Mesothelial cell of epicardium (in vitro differentiated cells): ENCODE results near the gene CCNJL. TPM values are rescaled to one million over a fixed set of nuclear protein-coding genes. Genes with fewer than 3 reads are reported as not detected.

Source experiments
- DNase-seq, 2 experiments: peaks; one replicate each; pipeline ENCODE4 v3.0.0; 2021; ENCODE audit warnings: low spot score in 2 of 2; ENCODE audit not compliant: unreplicated experiment in 2 of 2
- H3K27ac Mint-ChIP-seq: 2 replicates; pipeline ENCODE4 v1.8.0; 2021; ENCODE audit warnings: mixed read lengths
- H3K27me3 Mint-ChIP-seq: 2 replicates; pipeline ENCODE4 v1.8.0; 2021; ENCODE audit warnings: low read depth, mixed read lengths
- H3K36me3 Mint-ChIP-seq: 2 replicates; pipeline ENCODE4 v1.8.0; 2021; ENCODE audit warnings: mixed read lengths
- H3K4me1 Mint-ChIP-seq: 2 replicates; pipeline ENCODE4 v1.8.0; 2021; ENCODE audit warnings: mixed read lengths
- H3K4me3 Mint-ChIP-seq: 2 replicates; pipeline ENCODE4 v1.8.0; 2021; ENCODE audit warnings: mild to moderate bottlenecking, moderate library complexity, mixed read lengths
- H3K9me3 Mint-ChIP-seq: 2 replicates; pipeline ENCODE4 v1.8.0; 2021; ENCODE audit warnings: mixed read lengths
- total RNA-seq: library from RNA; stranded (reverse); gene quantifications from 3 replicates; pipeline ENCODE4 v1.2.1, GENCODE V29; 2021
- TF ChIP-seq, protein P1 (sequence below): fragments of 200-600 bp; sonication (generic); IDR thresholded peaks from one replicate; pipeline ENCODE4 v1.5.0; 2021; ENCODE audit warnings: antibody characterized with exemption; ENCODE audit not compliant: unreplicated experiment

The CCNJL gene
- total RNA-seq, 1 donor from 2014 or later: 8.9 TPM

- Mint-ChIP-seq H3K9me3 (no peaks in the 10 kb centered on the region), H3K27ac (no peak overlapping the region), H3K27me3 (no peaks in the 10 kb centered on the region), H3K4me1 (peaks cover 3% of the 10 kb centered on the region), H3K4me3 (no peak overlapping the region), H3K36me3 (no peaks in the 10 kb centered on the region)
- DNase-seq: no peak
- TF ChIP-seq, protein P1, sequence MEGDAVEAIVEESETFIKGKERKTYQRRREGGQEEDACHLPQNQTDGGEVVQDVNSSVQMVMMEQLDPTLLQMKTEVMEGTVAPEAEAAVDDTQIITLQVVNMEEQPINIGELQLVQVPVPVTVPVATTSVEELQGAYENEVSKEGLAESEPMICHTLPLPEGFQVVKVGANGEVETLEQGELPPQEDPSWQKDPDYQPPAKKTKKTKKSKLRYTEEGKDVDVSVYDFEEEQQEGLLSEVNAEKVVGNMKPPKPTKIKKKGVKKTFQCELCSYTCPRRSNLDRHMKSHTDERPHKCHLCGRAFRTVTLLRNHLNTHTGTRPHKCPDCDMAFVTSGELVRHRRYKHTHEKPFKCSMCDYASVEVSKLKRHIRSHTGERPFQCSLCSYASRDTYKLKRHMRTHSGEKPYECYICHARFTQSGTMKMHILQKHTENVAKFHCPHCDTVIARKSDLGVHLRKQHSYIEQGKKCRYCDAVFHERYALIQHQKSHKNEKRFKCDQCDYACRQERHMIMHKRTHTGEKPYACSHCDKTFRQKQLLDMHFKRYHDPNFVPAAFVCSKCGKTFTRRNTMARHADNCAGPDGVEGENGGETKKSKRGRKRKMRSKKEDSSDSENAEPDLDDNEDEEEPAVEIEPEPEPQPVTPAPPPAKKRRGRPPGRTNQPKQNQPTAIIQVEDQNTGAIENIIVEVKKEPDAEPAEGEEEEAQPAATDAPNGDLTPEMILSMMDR: no peak
Observed at GRCh38 chr5:160330212-160330611, 17.8 kb upstream of the CCNJL start.

DNA sequence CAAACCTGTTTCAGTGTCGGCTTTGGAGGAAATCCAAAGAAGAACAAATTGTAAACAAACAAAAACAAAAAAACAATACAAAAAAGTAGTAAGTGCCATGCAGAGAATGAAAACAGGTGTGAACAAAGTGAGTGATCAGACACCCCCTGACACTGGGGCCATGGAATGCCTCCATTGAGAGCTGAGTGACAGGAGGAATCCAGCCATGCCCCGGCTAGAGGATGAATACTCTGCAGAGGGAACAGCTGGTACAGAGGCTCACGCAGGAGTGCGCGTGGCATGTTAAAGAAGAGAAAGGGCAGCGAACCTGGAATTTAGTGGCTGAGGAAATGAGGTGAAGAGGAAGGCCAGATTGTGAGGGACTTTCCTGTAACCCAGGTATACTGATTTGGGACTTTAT, 15.5 kb upstream of the CCNJL start:
- Mint-ChIP-seq H3K4me1 (peaks cover 3% of the 10 kb centered on the region), H3K27me3 (no peaks in the 10 kb centered on the region), H3K4me3 (no peak overlapping the region), H3K27ac (no peak overlapping the region), H3K9me3 (no peaks in the 10 kb centered on the region), H3K36me3 (no peaks in the 10 kb centered on the region)
- DNase-seq: no peak
- TF ChIP-seq, protein P1: no peak

DNA sequence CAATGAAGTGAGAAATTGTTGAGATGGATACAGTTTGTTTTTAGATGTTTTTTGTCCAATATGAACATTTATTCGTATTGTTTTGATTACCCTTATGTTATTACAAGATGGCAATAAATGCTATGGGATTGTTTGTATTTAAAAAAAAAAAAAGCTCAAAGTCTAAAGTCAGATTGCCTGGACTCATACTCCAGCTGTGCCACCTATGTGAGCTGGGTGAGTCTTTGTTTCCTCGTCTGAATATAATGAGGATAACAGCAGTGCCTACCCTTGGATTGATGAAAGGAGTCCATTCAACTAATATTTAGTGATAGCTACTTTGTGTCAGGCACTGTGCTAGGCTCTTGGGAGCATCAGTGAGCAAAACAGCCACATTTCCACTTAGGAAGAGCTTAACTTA, 14.6 kb upstream of the CCNJL start:
- H3K27me3 Mint-ChIP-seq: no peaks in the 10 kb centered on the region
- DNase-seq: no peak
- TF ChIP-seq, protein P1: no peak
- H3K9me3 Mint-ChIP-seq: no peaks in the 10 kb centered on the region
- H3K27ac Mint-ChIP-seq: no peak overlapping the region
- H3K4me3 Mint-ChIP-seq: no peak overlapping the region
- peaks cover 3% of the 10 kb centered on the region for H3K4me1 Mint-ChIP-seq
- no peaks in the 10 kb centered on the region for H3K36me3 Mint-ChIP-seq

- Mint-ChIP-seq H3K27ac (no peak overlapping the region), H3K36me3 (no peaks in the 10 kb centered on the region), H3K4me3 (no peak overlapping the region), H3K9me3 (no peaks in the 10 kb centered on the region), H3K4me1 (peaks cover 3% of the 10 kb centered on the region), H3K27me3 (no peaks in the 10 kb centered on the region)
- DNase-seq: no peak
- TF ChIP-seq, protein P1: no peak
Observed at GRCh38 chr5:160325716-160326115, 13.4 kb upstream of the CCNJL start.

- TF ChIP-seq, protein P1: no peak
- DNase-seq: no peak
- Mint-ChIP-seq H3K36me3 (no peaks in the 10 kb centered on the region), H3K4me3 (no peak overlapping the region), H3K4me1 (peaks cover 3% of the 10 kb centered on the region), H3K9me3 (no peaks in the 10 kb centered on the region), H3K27me3 (no peaks in the 10 kb centered on the region), H3K27ac (no peak overlapping the region)
Observed at GRCh38 chr5:160324886-160325285, 12.5 kb upstream of the CCNJL start.

- H3K4me1 Mint-ChIP-seq: peaks cover 8% of the 10 kb centered on the region
- no peaks in the 10 kb centered on the region for H3K27me3 Mint-ChIP-seq
- H3K36me3 Mint-ChIP-seq: no peaks in the 10 kb centered on the region
- H3K27ac Mint-ChIP-seq: no peak overlapping the region
- no peaks in the 10 kb centered on the region for H3K9me3 Mint-ChIP-seq
- TF ChIP-seq, protein P1: no peak
- no peak overlapping the region for H3K4me3 Mint-ChIP-seq
- DNase-seq: no peak
Observed at GRCh38 chr5:160318409-160318808, 6.0 kb upstream of the CCNJL start.
